Stimulated activated CD8-positive, alpha-beta memory T cell treated with anti-CD3 and anti-CD28 coated beads, Interleukin-15, amount 100 ng/mL, for 48 hours (primary cell): ENCODE data around the gene HERC3.

Experiments
- DNase-seq, 2 donors: peaks; one replicate each; pipeline ENCODE4 v3.0.0-alpha.2; 2020; ENCODE audit warnings: low read depth in 2 of 2

Gene HERC3

GRCh38 chr4:88660446-88661294 lies 68.4 kb downstream of the HERC3 start:
- no peak for DNase-seq

- DNase-seq: no peak
These were observed 69.5 kb downstream of the HERC3 start for GRCh38 chr4:88661739-88662138.

- no peak for DNase-seq
These were observed 80.7 kb downstream of the HERC3 start for GRCh38 chr4:88672987-88673386.

- DNase-seq: no peak
These were observed 81.6 kb downstream of the HERC3 start for GRCh38 chr4:88673886-88674285.

- DNase-seq: no peak
These were observed 82.3 kb downstream of the HERC3 start for GRCh38 chr4:88674565-88674964.

- no peak for DNase-seq
These were observed 82.7 kb downstream of the HERC3 start for GRCh38 chr4:88674979-88675378.

- DNase-seq: no peak
These were observed 83.3 kb downstream of the HERC3 start for GRCh38 chr4:88675543-88675942.

GRCh38 chr4:88681209-88681608 lies 88.9 kb downstream of the HERC3 start:
- DNase-seq: no peak

- no peak for DNase-seq
These were observed 98.1 kb downstream of the HERC3 start for GRCh38 chr4:88690355-88690754.

GRCh38 chr4:88693792-88694191 lies 101.5 kb downstream of the HERC3 start:
- no peak for DNase-seq

- no peak for DNase-seq
These were observed 104.3 kb downstream of the HERC3 start for GRCh38 chr4:88696630-88697029.

- DNase-seq: no peak
These were observed 104.9 kb downstream of the HERC3 start for GRCh38 chr4:88697141-88697540.

- peak; percentile 45 to 47 for DNase-seq
These were observed 105.5 kb downstream of the HERC3 start, which contains the start of gene NAP1L5 for GRCh38 chr4:88697588-88698329. TSS of gene NAP1L5 (minus strand) at chr4:88697829. CDS start at chr4:88697754, 75 bp downstream.

- no peak for DNase-seq
These were observed 106.2 kb downstream of the HERC3 start for GRCh38 chr4:88698519-88698918.

GRCh38 chr4:88702782-88703181 lies 110.5 kb downstream of the HERC3 start:
- DNase-seq: no peak

GRCh38 chr4:88705223-88705622 lies 112.9 kb downstream of the HERC3 start:
- no peak for DNase-seq

- DNase-seq: no peak
These were observed 113.7 kb downstream of the HERC3 start for GRCh38 chr4:88705805-88706492.

- DNase-seq: no peak
These were observed 114.3 kb downstream of the HERC3 start for GRCh38 chr4:88706574-88706973.

- DNase-seq: no peak
These were observed 117.7 kb downstream of the HERC3 start for GRCh38 chr4:88709989-88710388.

GRCh38 chr4:88713782-88714181 lies 121.5 kb downstream of the HERC3 start:
- DNase-seq: no peak

- no peak for DNase-seq
These were observed 125.8 kb downstream of the HERC3 start for GRCh38 chr4:88718098-88718497.

GRCh38 chr4:88719381-88719780 lies 127.1 kb downstream of the HERC3 start:
- DNase-seq: no peak
